H54 (cell line): Measurements from ENCODE around the gene AHDC1.

Experiments used
- DNase-seq: peaks from one replicate; pipeline ENCODE4 v3.0.0; 2011; ENCODE audit warnings: low spot score, mixed read lengths; ENCODE audit not compliant: insufficient read length
- FAIRE-seq: peaks from 3 replicates; lab custom pipeline; 2011; peaks lifted over from hg19 to GRCh38; lab: Jason Lieb, UNC
- POLR2A ChIP-seq: IDR thresholded peaks from 2 replicates; pipeline ENCODE4 v1.6.1; 2011; ENCODE audit warnings: low read depth, mild to moderate bottlenecking, low read length

AHDC1 gene

DNA sequence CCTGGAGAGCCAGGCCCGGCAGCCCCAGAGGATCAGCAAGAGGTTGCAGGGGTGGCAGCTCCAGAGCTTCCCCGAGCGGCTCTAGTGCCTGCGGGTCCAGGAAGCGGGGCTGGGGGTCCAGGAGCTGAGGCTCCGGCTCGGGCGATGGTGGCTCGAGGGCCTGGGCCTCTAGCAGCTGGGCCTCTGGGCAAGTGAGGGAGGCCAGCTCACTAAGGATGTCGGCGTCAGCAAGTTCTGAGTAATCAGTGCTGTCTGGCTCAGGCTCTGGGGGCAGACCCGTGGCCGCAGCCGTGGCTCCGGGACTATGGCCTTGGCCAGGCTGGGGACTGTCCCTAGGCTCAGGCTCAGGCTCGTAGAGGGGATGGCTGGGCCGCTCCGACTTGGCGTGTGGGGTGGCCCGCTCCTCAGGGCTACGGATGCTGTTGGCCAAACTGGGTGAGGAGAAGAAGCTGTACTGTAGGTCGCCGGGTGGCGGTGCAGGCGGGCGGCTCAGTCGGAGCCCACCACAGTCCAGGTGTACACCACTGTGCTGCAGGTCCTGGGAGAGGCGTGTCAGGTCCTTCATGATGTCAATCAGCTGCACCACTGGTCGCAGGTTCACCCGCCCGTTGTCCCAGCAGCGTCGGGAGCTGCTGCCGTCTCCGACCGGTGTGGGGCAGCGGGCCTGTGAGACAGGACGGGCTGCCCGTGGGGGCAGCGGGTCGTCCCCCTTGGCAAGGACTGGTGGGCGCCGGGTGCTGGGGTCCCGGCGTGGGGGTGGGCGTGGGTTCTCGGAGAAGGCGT, 52.6 kb downstream of the AHDC1 start:
- TF ChIP-seq POLR2A, result no peak
- DNase-seq (no peak), FAIRE-seq (no peak)

DNA sequence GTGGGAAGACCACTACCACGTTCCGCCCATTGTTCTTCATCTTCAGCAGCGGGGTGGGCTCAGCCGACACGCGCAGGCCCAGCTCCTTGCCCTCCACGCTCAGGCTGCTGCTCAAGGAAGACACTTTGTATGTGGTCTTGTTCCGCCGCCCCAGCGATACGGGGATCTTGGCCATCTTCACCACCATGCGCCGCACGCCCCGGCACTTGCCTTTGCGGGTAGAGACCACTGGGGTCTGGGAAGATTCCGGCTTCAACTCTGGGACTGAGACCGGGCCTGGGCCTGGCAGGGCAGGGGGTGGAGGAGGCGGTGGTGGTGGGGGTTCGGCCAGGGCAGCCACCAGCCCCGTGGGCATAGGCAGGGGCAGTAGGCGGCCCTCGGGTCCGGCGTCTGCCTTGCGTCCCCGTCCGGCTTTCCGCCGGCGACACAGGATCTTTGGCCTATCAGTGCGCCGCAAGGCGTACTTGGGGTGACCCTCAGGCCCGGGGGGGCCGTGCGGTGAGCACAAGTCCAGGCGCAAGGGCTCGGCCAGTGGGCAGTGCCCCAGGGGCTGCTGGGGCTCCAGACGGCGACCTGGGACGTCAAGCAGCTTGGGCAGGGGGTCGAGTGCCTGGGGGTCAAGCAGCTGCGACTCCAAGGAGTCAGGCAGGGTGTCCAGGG, 53.3 kb downstream of the AHDC1 start:
- FAIRE-seq (no peak), DNase-seq (no peak)
- TF ChIP-seq POLR2A, result no peak

DNA sequence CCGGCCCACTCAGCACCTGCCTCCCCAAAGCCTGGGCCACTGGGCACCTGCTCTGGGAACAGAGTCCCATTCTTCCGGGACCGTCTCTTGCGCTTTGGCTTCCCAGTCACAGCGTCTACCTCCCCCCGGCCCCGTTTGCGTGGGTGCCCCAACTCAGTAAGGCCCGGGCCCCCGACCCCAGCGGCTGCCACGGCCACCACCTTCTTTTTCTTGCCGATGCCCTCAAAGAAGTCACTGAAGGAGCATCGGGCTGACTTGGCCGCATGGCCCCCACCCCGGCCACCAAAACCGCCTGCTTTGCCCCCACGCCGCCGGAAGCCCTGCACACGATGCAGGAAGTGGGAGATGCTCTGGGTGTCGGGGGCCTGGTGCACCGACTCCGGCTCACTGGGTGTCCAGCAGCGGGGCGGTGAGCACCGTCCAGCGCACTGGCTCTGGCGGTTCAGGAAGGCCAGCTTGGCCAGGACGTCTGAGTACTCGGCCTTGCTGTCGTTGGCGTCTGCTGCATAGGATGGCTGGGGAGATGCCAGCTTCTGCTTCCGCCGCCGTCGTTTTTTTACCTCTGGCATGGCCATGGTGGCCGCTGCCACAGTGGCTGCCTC, 54.0 kb downstream of the AHDC1 start:
- DNase-seq, result no peak
- no peak for FAIRE-seq
- TF ChIP-seq POLR2A, result no peak

DNA sequence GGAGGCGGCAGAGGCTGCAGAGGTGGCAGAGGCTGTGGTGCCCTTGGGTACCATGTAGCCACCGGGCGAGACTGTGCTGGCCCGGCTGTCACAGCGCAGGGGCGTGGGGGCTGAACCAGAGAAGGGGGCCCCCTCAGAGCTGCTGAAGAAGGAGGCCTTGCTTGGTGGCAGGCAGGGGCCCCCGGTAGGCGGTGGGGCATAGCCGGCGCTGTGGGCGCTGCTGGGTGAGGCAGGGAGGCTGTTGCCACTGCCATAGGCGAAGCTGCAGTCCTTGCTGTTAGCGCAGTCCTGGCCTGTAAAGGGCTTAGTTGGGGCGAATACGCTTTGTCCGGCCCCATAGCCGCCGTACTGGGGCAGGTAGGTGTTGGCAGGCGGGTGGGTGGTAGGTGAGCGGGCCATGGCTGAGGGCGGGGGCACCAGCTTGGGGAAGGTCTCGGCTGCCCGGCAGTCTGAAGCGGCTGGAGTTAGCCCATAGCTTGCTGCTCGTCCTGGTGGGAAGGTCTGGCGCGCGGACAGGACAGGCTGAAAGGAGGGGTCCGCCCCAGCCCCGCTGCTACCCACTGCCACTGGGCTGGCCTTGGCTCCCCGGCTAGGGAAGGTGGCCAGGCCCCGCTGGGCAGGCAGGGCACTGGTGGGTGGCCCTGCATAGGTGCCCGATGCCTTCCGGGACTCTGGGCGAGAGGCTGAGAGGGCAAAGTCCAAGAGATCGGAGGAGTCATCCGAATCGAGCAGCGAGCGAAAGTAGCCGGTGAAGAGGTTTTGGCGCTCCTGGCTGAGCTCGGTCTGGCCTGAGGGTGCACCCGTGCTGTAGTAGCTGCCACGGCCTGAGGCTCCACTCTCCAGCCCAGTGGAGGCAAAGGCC, 54.9 kb downstream of the AHDC1 start:
- DNase-seq (no peak), FAIRE-seq (no peak)
- no peak for TF ChIP-seq POLR2A

DNA sequence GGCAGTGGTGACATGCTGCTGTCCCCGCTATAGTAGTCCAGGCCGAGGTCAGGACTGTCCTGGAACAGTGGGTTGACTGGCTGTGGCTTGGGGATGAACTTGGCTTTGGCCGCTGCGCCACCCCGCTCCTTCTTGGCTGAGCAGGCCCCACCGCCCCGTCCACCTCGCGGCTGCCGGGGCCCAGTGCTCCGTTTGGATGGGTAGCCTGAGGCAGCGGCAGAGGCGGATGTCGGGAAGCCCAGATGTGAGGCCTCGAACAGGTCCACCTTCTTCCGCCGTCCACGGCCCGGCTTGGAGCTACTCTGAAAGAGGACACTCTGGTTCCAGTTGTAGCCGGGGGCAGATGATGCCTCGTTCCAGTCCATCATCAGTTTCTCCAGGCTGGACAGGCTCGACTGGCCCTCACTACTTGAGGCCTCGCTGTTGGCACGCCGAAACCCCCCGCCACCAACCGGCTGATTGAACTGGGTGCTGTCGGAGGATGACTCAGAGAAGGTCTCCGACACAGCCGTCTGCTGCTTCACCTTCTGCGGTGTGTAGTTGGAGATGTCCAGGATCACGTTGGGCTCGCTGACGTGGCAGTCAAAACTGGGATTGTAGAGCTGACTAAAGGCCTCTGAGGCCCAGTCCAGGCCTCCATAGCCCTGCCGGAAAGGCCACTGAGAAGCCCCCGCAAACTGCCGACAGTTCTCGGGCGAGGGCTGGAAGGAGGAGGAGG, 55.6 kb downstream of the AHDC1 start:
- DNase-seq (no peak), FAIRE-seq (no peak)
- no peak for TF ChIP-seq POLR2A

DNA sequence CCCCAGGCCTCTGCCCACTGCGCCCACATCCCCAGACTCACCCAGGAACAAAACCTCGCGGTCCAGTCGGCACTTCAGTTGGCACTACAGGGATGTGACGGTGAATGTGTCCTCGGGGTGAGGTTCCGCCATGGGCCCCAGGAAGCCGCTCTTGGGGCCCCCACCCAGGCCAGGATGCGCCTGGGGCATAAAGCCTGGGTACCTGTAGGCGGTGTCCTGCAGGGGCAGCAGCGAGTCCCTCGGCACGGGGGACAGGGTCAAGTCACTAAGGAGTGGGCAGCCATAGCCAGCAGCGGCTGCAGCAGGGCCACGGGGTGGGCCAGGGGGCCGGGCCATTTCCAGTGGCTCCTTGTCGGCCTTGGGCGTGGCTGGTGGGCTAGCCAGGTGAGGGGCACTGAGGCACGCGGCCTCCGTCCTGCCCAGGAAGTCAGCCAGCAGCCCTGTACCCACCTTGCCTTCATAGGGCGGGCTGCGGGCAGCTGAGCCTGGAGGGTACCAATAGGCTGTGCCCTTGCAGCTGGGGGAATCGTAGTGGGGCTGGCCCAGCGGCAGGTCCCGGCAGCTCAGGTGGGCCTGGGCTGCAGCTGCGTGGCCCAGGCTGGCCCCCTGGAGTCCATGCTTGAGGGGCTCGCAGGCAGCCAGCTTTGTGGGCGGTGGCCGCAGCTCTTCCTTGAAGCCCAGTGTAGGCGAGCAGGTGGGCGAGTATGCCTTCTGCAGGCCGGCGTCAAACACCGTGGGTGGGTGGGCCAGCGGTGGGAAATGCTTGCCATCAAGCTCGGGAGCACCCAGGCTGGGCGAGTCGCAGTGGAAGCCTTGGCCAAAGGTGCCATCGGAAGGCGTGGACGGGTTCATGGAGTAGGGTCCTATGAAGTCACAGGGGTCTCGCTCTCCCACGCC, 56.5 kb downstream of the AHDC1 start:
- no peak for DNase-seq
- no peak for FAIRE-seq
- TF ChIP-seq POLR2A, result no peak

DNA sequence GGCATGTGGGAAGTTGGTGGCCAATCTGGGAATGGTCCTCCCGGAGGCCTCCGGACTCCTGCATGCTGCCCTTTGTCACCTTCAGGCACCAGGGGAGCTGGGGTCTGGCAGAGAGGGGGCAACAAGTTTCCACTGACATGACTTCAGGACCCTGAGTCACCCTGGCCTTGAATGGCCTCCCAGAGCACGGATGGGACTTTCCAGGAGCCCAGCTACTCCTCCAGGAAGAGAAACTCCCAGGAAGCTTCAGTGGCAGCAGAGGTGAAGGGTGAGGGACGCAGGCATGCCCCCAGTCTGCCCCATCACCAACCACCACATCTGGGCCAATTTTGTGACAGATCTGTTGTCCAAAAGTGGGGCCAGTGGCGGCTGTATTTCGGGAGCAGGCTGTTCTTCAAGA, 58.1 kb downstream of the AHDC1 start:
- no peak for TF ChIP-seq POLR2A
- DNase-seq (no peak), FAIRE-seq (no peak)

DNA sequence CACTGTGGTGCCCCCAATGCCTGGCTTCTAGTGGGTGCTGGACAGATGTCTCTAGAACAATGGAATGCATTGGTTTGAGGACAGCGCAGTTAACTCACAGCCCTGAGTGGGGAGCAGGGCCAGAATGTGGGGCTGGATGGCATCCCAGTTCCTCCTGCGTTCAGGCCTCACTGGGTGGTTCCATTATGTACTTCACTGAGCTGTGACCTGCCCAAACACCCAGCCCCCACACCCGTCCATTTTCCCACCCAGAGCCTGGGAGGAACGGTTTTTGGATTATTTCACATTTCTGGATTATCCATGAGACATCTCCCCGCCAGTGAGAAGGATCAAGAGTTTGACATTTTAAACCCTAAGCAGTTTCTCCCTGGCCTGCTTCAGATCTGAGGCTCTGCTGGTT, 58.7 kb downstream of the AHDC1 start:
- FAIRE-seq, result no peak
- no peak for TF ChIP-seq POLR2A
- DNase-seq, result no peak

DNA sequence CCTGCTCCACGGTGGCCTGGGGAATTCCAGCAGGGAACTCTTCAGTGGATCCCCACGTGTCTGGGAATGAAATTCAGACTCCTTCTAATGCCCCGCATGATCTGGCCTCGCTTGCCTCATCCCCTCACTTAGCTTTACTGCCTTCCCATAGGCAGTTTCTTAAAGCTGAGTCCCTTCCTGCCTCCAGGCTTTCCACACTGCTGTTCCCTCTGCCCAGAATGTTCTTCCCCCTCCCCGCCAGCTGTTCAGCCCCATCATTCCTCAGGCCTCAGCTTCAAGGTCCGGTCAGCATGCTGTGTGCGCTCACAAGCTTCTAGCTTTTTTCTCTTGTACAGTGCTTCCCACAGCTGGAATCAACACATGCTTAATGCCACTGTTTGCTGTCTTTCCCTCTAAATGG, 59.1 kb downstream of the AHDC1 start:
- no peak for FAIRE-seq
- no peak for DNase-seq
- no peak for TF ChIP-seq POLR2A

DNA sequence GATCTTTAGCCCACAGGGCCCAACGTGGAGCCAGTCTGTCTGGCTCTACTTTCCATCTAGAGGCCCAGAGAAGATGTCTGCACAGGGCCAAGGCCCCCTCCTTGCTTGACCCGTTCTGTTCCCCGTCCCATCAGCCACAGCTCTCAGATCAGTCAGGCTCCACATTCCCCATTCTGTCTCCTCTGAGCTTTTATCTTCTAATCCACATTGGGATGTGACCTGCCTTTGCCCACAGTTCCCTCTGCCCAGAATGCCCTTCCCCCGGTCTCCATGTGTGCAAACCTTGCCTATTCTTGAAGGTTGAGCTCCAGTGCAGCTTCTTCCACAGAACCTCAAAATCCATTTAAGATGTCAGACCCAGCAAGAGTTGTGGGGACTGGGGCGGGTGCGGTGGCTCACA, 60.7 kb downstream of the AHDC1 start:
- DNase-seq (no peak), FAIRE-seq (no peak)
- TF ChIP-seq POLR2A, result no peak

DNA sequence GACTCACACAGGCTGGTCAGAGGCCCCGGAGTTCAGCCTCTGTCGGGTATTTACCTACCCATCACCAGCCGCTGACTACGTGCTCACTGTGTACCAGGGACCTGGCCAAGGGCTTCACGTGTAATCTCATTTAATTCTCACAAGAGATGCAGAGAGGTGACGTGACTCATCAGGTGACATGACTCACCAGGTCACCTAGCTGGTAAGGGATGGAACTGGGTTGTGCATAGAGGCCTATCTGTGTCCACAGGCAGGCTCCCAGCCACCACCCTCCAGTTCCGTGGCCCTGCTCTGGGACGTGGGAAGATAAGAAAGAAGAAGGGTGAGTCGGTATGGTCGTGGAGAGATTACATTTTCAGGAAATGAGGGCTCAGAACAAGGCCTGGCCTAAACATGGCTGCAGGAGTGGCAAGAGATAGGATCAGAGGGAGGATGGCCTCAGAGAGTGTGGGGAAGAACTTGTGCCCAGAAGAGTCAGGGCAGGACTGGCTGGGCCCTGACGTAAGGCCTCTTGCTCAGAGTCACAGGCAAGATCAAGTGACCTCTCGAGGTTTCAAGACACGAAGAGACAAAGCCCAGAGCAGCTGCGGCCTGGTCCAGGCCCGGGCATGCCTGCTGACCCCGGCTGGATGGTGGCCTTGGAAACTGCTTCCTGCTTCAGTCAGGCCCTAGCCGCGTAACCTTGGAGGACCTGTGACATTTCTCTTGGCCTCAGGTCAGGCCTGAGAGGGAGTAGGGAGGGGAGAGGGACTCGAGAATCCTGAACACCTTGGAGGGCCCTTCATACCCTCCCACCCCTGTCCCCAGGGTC, 61.3 kb downstream of the AHDC1 start:
- DNase-seq, result peak; percentile 75
- peak; percentile 75 for FAIRE-seq
- TF ChIP-seq POLR2A, result no peak
